Activated T-cell treated with anti-CD3 and anti-CD28 coated beads, Interleukin-2, amount 50 U/mL, for 24 hours (primary cell): Measurements from ENCODE around the gene ANAPC13.

ENCODE experiments used
- DNase-seq: peaks from one replicate; pipeline ENCODE4 v3.0.0-alpha.2; 2020
- H3K27ac Mint-ChIP-seq: 2 replicates; pipeline ENCODE4 v1.8.0; 2020; ENCODE audit warnings: mild to moderate bottlenecking, mixed read lengths
- H3K27me3 Mint-ChIP-seq: 2 replicates; pipeline ENCODE4 v1.8.0; 2020; ENCODE audit warnings: mixed read lengths
- H3K36me3 Mint-ChIP-seq: 2 replicates; pipeline ENCODE4 v1.8.0; 2020; ENCODE audit warnings: low read depth, mixed read lengths
- H3K4me1 Mint-ChIP-seq: 2 replicates; pipeline ENCODE4 v1.8.0; 2020; ENCODE audit warnings: low read depth, mixed read lengths
- H3K4me3 Mint-ChIP-seq: 2 replicates; pipeline ENCODE4 v1.8.0; 2020; ENCODE audit warnings: mild to moderate bottlenecking, moderate library complexity, mixed read lengths
- H3K9me3 Mint-ChIP-seq: 2 replicates; pipeline ENCODE4 v1.8.0; 2020; ENCODE audit warnings: mixed read lengths

ANAPC13 gene

GRCh38 chr3:134485718-134486576 lies at the start of gene ANAPC13, which contains the start of gene CEP63:
ANAPC13 (minus strand) TSS chr3:134485985; CDS start chr3:134482904, 3,081 bp downstream.
CEP63 (plus strand) TSS chr3:134486057; CDS start chr3:134495321, 9,264 bp downstream.
- Mint-ChIP-seq H3K4me3 (peak within 1 kb of the TSS; percentile 96), H3K4me1 (peaks cover 66% of the 10 kb centered on the region), H3K27ac (peak within 1 kb of the TSS; percentile 99)

GRCh38 chr3:134535186-134535970 lies 49.6 kb upstream of the ANAPC13 start:
- H3K4me1 Mint-ChIP-seq: peaks cover 2% of the 10 kb centered on the region
- H3K27ac Mint-ChIP-seq: no peak overlapping the region
- DNase-seq: no peak
- H3K27me3 Mint-ChIP-seq: no peaks in the 10 kb centered on the region
- H3K4me3 Mint-ChIP-seq: no peak overlapping the region
- H3K36me3 Mint-ChIP-seq: peaks cover 29% of the 10 kb centered on the region
- H3K9me3 Mint-ChIP-seq: no peaks in the 10 kb centered on the region

More at GRCh38 chr3:134485718-134486576, at the start of gene ANAPC13, which contains the start of gene CEP63:
- no peaks in the 10 kb centered on the region for H3K9me3 Mint-ChIP-seq
- peaks cover 58% of the 10 kb centered on the region for H3K36me3 Mint-ChIP-seq
- peak; percentile 93 for DNase-seq
- no peaks in the 10 kb centered on the region for H3K27me3 Mint-ChIP-seq

- Mint-ChIP-seq H3K4me1 (peaks cover 2% of the 10 kb centered on the region), H3K27me3 (no peaks in the 10 kb centered on the region), H3K36me3 (peaks cover 14% of the 10 kb centered on the region), H3K4me3 (no peak overlapping the region), H3K27ac (no peak overlapping the region), H3K9me3 (no peaks in the 10 kb centered on the region)
- DNase-seq: no peak
These were observed 47.7 kb upstream of the ANAPC13 start for GRCh38 chr3:134533493-134533892.

- Mint-ChIP-seq H3K9me3 (peaks cover 31% of the 10 kb centered on the region), H3K4me1 (peaks cover 7% of the 10 kb centered on the region), H3K36me3 (peaks cover 46% of the 10 kb centered on the region), H3K27ac (no peak overlapping the region), H3K27me3 (no peaks in the 10 kb centered on the region), H3K4me3 (no peak overlapping the region)
- DNase-seq: no peak
These were observed 41.9 kb upstream of the ANAPC13 start for GRCh38 chr3:134527538-134528186.

GRCh38 chr3:134527037-134527436 lies 41.3 kb upstream of the ANAPC13 start:
- peaks cover 36% of the 10 kb centered on the region for H3K9me3 Mint-ChIP-seq
- DNase-seq: no peak
- no peak overlapping the region for H3K27ac Mint-ChIP-seq
- H3K27me3 Mint-ChIP-seq: no peaks in the 10 kb centered on the region
- H3K36me3 Mint-ChIP-seq: peaks cover 48% of the 10 kb centered on the region
- H3K4me3 Mint-ChIP-seq: no peak overlapping the region
- H3K4me1 Mint-ChIP-seq: peaks cover 7% of the 10 kb centered on the region

GRCh38 chr3:134526319-134526718 lies 40.5 kb upstream of the ANAPC13 start:
- H3K27ac Mint-ChIP-seq: no peak overlapping the region
- H3K4me3 Mint-ChIP-seq: no peak overlapping the region
- H3K36me3 Mint-ChIP-seq: peaks cover 50% of the 10 kb centered on the region
- peaks cover 7% of the 10 kb centered on the region for H3K4me1 Mint-ChIP-seq
- DNase-seq: no peak
- peaks cover 38% of the 10 kb centered on the region for H3K9me3 Mint-ChIP-seq
- no peaks in the 10 kb centered on the region for H3K27me3 Mint-ChIP-seq

- DNase-seq: no peak
- Mint-ChIP-seq H3K27ac (no peak overlapping the region), H3K4me3 (no peak overlapping the region), H3K36me3 (peaks cover 57% of the 10 kb centered on the region), H3K9me3 (peaks cover 42% of the 10 kb centered on the region), H3K27me3 (no peaks in the 10 kb centered on the region), H3K4me1 (peaks cover 7% of the 10 kb centered on the region)
These were observed 39.5 kb upstream of the ANAPC13 start for GRCh38 chr3:134525293-134525692.

- Mint-ChIP-seq H3K4me3 (no peak overlapping the region), H3K36me3 (peaks cover 82% of the 10 kb centered on the region), H3K27me3 (no peaks in the 10 kb centered on the region), H3K4me1 (peaks cover 7% of the 10 kb centered on the region), H3K9me3 (peaks cover 44% of the 10 kb centered on the region), H3K27ac (no peak overlapping the region)
- DNase-seq: no peak
These were observed 36.8 kb upstream of the ANAPC13 start for GRCh38 chr3:134522541-134522940.

GRCh38 chr3:134517791-134518190 lies 32.0 kb upstream of the ANAPC13 start:
- Mint-ChIP-seq H3K36me3 (peaks cover 84% of the 10 kb centered on the region), H3K27me3 (no peaks in the 10 kb centered on the region), H3K9me3 (peaks cover 15% of the 10 kb centered on the region), H3K4me3 (no peak overlapping the region), H3K4me1 (peaks cover 9% of the 10 kb centered on the region), H3K27ac (no peak overlapping the region)
- DNase-seq: no peak

GRCh38 chr3:134516905-134517304 lies 31.1 kb upstream of the ANAPC13 start:
- Mint-ChIP-seq H3K4me3 (no peak overlapping the region), H3K36me3 (peaks cover 85% of the 10 kb centered on the region), H3K4me1 (peaks cover 9% of the 10 kb centered on the region), H3K9me3 (peaks cover 7% of the 10 kb centered on the region), H3K27me3 (no peaks in the 10 kb centered on the region), H3K27ac (no peak overlapping the region)
- no peak for DNase-seq

- peaks cover 8% of the 10 kb centered on the region for H3K4me1 Mint-ChIP-seq
- H3K27me3 Mint-ChIP-seq: no peaks in the 10 kb centered on the region
- no peak overlapping the region for H3K27ac Mint-ChIP-seq
- no peak for DNase-seq
- peaks cover 91% of the 10 kb centered on the region for H3K36me3 Mint-ChIP-seq
- no peaks in the 10 kb centered on the region for H3K9me3 Mint-ChIP-seq
- H3K4me3 Mint-ChIP-seq: no peak overlapping the region
These were observed 25.7 kb upstream of the ANAPC13 start for GRCh38 chr3:134511500-134511899.

- Mint-ChIP-seq H3K27me3 (no peaks in the 10 kb centered on the region), H3K27ac (no peak overlapping the region), H3K4me1 (peaks cover 33% of the 10 kb centered on the region), H3K4me3 (no peak overlapping the region), H3K36me3 (peaks cover 96% of the 10 kb centered on the region), H3K9me3 (peaks cover 25% of the 10 kb centered on the region)
- no peak for DNase-seq
These were observed 19.7 kb upstream of the ANAPC13 start for GRCh38 chr3:134505485-134505884.

GRCh38 chr3:134504132-134504531 lies 18.3 kb upstream of the ANAPC13 start:
- DNase-seq: no peak
- Mint-ChIP-seq H3K9me3 (peaks cover 25% of the 10 kb centered on the region), H3K4me1 (peaks cover 38% of the 10 kb centered on the region), H3K27me3 (no peaks in the 10 kb centered on the region), H3K36me3 (peaks cover 94% of the 10 kb centered on the region), H3K4me3 (no peak overlapping the region), H3K27ac (no peak overlapping the region)

GRCh38 chr3:134503266-134503665 lies 17.5 kb upstream of the ANAPC13 start:
- Mint-ChIP-seq H3K36me3 (peaks cover 94% of the 10 kb centered on the region), H3K27ac (no peak overlapping the region), H3K27me3 (no peaks in the 10 kb centered on the region), H3K9me3 (peaks cover 25% of the 10 kb centered on the region), H3K4me3 (no peak overlapping the region), H3K4me1 (peaks cover 45% of the 10 kb centered on the region)
- no peak for DNase-seq
